SK-N-SH treated with all-trans-retinoic acid at 6 μM for 48 hours (cell line): Measurements from ENCODE around the gene CD46.

Experiments
- ATAC-seq: fragments of 200-7000 bp; cut with Tn5 transposase; 3 replicates; pipeline ENCODE4 v1.9.1; 2020; ENCODE audit warnings: mild to moderate bottlenecking, moderate library complexity
- ARNTL ChIP-seq: fragments of 450-650 bp; formaldehyde crosslinking; IDR thresholded peaks from 2 replicates; pipeline ENCODE4 v1.5.0; 2020; ENCODE audit warnings: low read depth, mild to moderate bottlenecking, moderate library complexity, borderline replicate concordance
- BACH2 ChIP-seq: fragments of 250-450 bp; sonication (Bioruptor Pico); IDR thresholded peaks from 2 replicates; pipeline ENCODE4 v1.9.0; 2021; ENCODE audit warnings: mild to moderate bottlenecking, borderline replicate concordance
- CSDC2 ChIP-seq: fragments of 250-450 bp; sonication (Bioruptor Pico); IDR thresholded peaks from 2 replicates; pipeline ENCODE4 v1.5.0; 2020; ENCODE audit warnings: mild to moderate bottlenecking, moderate library complexity
- CSRNP3 ChIP-seq: fragments of 250-450 bp; sonication (Bioruptor Pico); IDR thresholded peaks from 2 replicates; pipeline ENCODE4 v1.5.1; 2021; ENCODE audit warnings: mild to moderate bottlenecking, moderate library complexity
- ESRRG ChIP-seq: fragments of 250-450 bp; sonication (Bioruptor Pico); IDR thresholded peaks from 2 replicates; pipeline ENCODE4 v1.6.1; 2021; ENCODE audit warnings: mild to moderate bottlenecking
- GLIS3 ChIP-seq: fragments of 250-450 bp; sonication (Bioruptor Pico); IDR thresholded peaks from 2 replicates; pipeline ENCODE4 v1.5.0; 2020; ENCODE audit warnings: mild to moderate bottlenecking, moderate library complexity
- ISL1 ChIP-seq: fragments of 250-450 bp; sonication (Bioruptor Pico); IDR thresholded peaks from 2 replicates; pipeline ENCODE4 v2.1.2; 2022; ENCODE audit warnings: mild to moderate bottlenecking, moderate library complexity
- OSR1 ChIP-seq: fragments of 250-450 bp; sonication (Bioruptor Pico); IDR thresholded peaks from 2 replicates; pipeline ENCODE4 v1.8.0; 2022; ENCODE audit warnings: moderate library complexity, mild to moderate bottlenecking, inconsistent platforms
- PPARA ChIP-seq: fragments of 250-450 bp; sonication (Bioruptor Pico); IDR thresholded peaks from 2 replicates; pipeline ENCODE4 v1.5.0; 2020; ENCODE audit warnings: mild to moderate bottlenecking, borderline replicate concordance
- RARB ChIP-seq: fragments of 250-450 bp; sonication (Bioruptor Pico); IDR thresholded peaks from 2 replicates; pipeline ENCODE4 v1.8.0; 2021; ENCODE audit warnings: mild to moderate bottlenecking, moderate library complexity
- SNAI2 ChIP-seq: fragments of 250-450 bp; sonication (Bioruptor Pico); IDR thresholded peaks from 2 replicates; pipeline ENCODE4 v1.5.0; 2020; ENCODE audit warnings: mild to moderate bottlenecking, moderate library complexity
- TCF4 ChIP-seq: fragments of 250-450 bp; sonication (Bioruptor Pico); IDR thresholded peaks from 2 replicates; pipeline ENCODE4 v1.8.0; 2021; ENCODE audit warnings: mild to moderate bottlenecking, moderate library complexity, borderline replicate concordance
- TOX ChIP-seq: fragments of 250-450 bp; sonication (Bioruptor Pico); IDR thresholded peaks from 2 replicates; pipeline ENCODE4 v1.8.0; 2021; ENCODE audit warnings: mild to moderate bottlenecking, moderate library complexity, borderline replicate concordance
- TSHZ2 ChIP-seq: fragments of 250-450 bp; sonication (Bioruptor Pico); IDR thresholded peaks from 2 replicates; pipeline ENCODE4 v1.5.0; 2020; ENCODE audit warnings: mild to moderate bottlenecking, moderate library complexity
- ZC3H10 ChIP-seq: fragments of 250-450 bp; sonication (Bioruptor Pico); IDR thresholded peaks from 2 replicates; pipeline ENCODE4 v1.5.1; 2021; ENCODE audit warnings: mild to moderate bottlenecking, moderate library complexity
- ZFP3 ChIP-seq: fragments of 250-450 bp; sonication (Bioruptor Pico); IDR thresholded peaks from 2 replicates; pipeline ENCODE4 v1.5.0; 2020; ENCODE audit warnings: mild to moderate bottlenecking, moderate library complexity
- ZFP30 ChIP-seq: fragments of 450-650 bp; formaldehyde crosslinking; IDR thresholded peaks from 2 replicates; pipeline ENCODE4 v1.5.0; 2022; ENCODE audit warnings: mild to moderate bottlenecking, moderate library complexity
- ZNF565 ChIP-seq: fragments of 450-650 bp; formaldehyde crosslinking; conservative IDR thresholded peaks from 2 replicates; pipeline ENCODE4 v1.5.0; 2020; ENCODE audit warnings: low read depth, mild to moderate bottlenecking, moderate library complexity
- ZNF70 ChIP-seq: fragments of 450-650 bp; formaldehyde crosslinking; IDR thresholded peaks from 2 replicates; pipeline ENCODE4 v1.5.0; 2020; ENCODE audit warnings: mild to moderate bottlenecking, moderate library complexity
- ZNF8 ChIP-seq: fragments of 450-650 bp; formaldehyde crosslinking; IDR thresholded peaks from 2 replicates; pipeline ENCODE4 v1.5.0; 2020; ENCODE audit warnings: mild to moderate bottlenecking, moderate library complexity
- TF ChIP-seq, protein P1 (sequence below): fragments of 250-450 bp; sonication (Bioruptor Pico); IDR thresholded peaks from 2 replicates; pipeline ENCODE4 v1.5.1; 2020; ENCODE audit warnings: low read depth, mild to moderate bottlenecking, moderate library complexity
- TF ChIP-seq, protein P2 (sequence below): fragments of 250-450 bp; sonication (Bioruptor Pico); IDR thresholded peaks from 2 replicates; pipeline ENCODE4 v1.8.0; 2020; ENCODE audit warnings: mild to moderate bottlenecking, moderate library complexity, borderline replicate concordance

Gene CD46

GRCh38 chr1:207754974-207755700 is 3.3 kb downstream of the CD46 start:
- ATAC-seq, result no peak
- TF ChIP-seq TSHZ2 (CRISPR knock-in tag) (no peak), GLIS3 (CRISPR knock-in tag) (no peak), RARB (no peak), BACH2 (CRISPR knock-in tag) (no peak), ESRRG (CRISPR knock-in tag) (no peak), TCF4 (no peak), ZFP3 (CRISPR knock-in tag) (no peak), ISL1 (no peak), ZC3H10 (CRISPR knock-in tag) (no peak), ZFP30 (no peak), PPARA (CRISPR knock-in tag) (no peak), SNAI2 (no peak), TOX (CRISPR knock-in tag) (no peak), ZNF8 (CRISPR knock-in tag) (no peak), OSR1 (CRISPR knock-in tag) (no peak), ZNF565 (no peak), ZNF70 (CRISPR knock-in tag) (no peak)
- TF ChIP-seq, protein P1, sequence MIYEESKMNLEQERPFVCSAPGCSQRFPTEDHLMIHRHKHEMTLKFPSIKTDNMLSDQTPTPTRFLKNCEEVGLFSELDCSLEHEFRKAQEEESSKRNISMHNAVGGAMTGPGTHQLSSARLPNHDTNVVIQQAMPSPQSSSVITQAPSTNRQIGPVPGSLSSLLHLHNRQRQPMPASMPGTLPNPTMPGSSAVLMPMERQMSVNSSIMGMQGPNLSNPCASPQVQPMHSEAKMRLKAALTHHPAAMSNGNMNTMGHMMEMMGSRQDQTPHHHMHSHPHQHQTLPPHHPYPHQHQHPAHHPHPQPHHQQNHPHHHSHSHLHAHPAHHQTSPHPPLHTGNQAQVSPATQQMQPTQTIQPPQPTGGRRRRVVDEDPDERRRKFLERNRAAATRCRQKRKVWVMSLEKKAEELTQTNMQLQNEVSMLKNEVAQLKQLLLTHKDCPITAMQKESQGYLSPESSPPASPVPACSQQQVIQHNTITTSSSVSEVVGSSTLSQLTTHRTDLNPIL, result no peak
- TF ChIP-seq, protein P2, sequence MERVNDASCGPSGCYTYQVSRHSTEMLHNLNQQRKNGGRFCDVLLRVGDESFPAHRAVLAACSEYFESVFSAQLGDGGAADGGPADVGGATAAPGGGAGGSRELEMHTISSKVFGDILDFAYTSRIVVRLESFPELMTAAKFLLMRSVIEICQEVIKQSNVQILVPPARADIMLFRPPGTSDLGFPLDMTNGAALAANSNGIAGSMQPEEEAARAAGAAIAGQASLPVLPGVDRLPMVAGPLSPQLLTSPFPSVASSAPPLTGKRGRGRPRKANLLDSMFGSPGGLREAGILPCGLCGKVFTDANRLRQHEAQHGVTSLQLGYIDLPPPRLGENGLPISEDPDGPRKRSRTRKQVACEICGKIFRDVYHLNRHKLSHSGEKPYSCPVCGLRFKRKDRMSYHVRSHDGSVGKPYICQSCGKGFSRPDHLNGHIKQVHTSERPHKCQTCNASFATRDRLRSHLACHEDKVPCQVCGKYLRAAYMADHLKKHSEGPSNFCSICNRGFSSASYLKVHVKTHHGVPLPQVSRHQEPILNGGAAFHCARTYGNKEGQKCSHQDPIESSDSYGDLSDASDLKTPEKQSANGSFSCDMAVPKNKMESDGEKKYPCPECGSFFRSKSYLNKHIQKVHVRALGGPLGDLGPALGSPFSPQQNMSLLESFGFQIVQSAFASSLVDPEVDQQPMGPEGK (CRISPR knock-in tag), result no peak

GRCh38 chr1:207755846-207756693 is 4.2 kb downstream of the CD46 start:
- no peak for ATAC-seq
- TF ChIP-seq BACH2 (CRISPR knock-in tag) (no peak), SNAI2 (no peak), CSDC2 (CRISPR knock-in tag) (no peak), TOX (CRISPR knock-in tag) (no peak), ZFP3 (CRISPR knock-in tag) (no peak), ARNTL (CRISPR knock-in tag) (no peak), ZC3H10 (CRISPR knock-in tag) (no peak), TCF4 (no peak), ZNF565 (no peak), CSRNP3 (no peak), PPARA (CRISPR knock-in tag) (no peak), ZFP30 (no peak), RARB (no peak), GLIS3 (CRISPR knock-in tag) (no peak)
- TF ChIP-seq, protein P1, result no peak
